ENCODE measurements around the gene CD79B.
"Not testable (repeated sequence)": the region's sequence is repeated elsewhere in the genome, so short reads cannot be mapped to it uniquely, and the experiment has no call there.

- TF ChIP-seq CTCF, POLR2A (IDR thresholded peaks at IDR 0.05): not testable (repeated sequence)
These were observed 22.5 kb downstream of the CD79B start for GRCh38 chr17:63909586-63909985.

Measured in testis (tissue), 2 donors.